ENCODE results near the gene CHCHD3. TPM values are rescaled to one million over a fixed set of nuclear protein-coding genes. Genes with fewer than 3 reads are reported as not detected.
A peak's percentile ranks its signal among the peaks of the same experiment; 100 is the strongest.

CHCHD3 gene
- total RNA-seq, 1 donor from 2014 or later, result 38.5 TPM

DNA sequence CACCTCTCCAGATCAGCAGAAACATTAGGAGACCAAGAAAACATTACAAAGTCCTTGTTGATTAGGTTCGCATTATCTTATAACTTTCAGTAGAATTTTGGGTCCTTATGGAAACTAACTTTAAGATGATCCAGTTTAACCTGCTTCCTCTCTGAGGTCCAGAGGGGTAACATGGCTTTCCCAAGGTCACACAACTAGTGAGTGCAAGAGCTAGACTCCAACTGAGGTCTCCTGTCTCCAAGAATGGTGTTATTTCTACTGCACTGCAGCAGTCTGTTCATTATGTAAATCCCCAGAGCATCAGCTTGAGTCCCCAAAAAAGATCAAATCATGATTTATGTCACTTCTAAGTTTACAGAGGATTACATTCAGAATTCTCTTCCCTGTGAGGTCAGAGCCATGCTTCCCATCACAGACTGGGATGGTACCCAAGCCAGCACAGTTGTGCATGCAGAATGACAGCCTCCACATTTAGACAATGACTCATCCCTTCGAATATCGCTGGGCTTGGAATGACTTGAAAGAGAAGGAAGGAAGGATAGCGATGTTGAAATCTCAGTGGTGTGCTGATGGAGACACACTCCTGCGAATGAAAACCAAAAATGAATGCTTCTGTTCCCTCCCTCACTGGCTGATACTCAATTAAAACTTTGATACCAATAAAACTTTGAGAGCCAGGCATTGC is 342.5 kb downstream of the CHCHD3 start:
- no peaks in the 10 kb centered on the region for H3K27me3 ChIP-seq (ENCODE audit: low read depth)
- H3K4me1 ChIP-seq, result no peaks in the 10 kb centered on the region
- intact Hi-C loops (cut with DNase I), result no loop called here
- ATAC-seq, result peak in 1 of 2 donors; percentile 49
- H3K27ac ChIP-seq, result no peak overlapping the region
- no peak for TF ChIP-seq CTCF (IDR thresholded peaks at IDR 0.05)
- H3K36me3 ChIP-seq, result no peaks in the 10 kb centered on the region
- no peak for DNase-seq
- peaks cover 7% of the 10 kb centered on the region for H3K9me3 ChIP-seq
- H3K4me3 ChIP-seq, result no peak overlapping the region

GRCh38 chr7:132738254-132738653 is 343.6 kb downstream of the CHCHD3 start:
- intact Hi-C loops (cut with DNase I), result no loop called here
- Histone ChIP-seq H3K36me3 (no peaks in the 10 kb centered on the region), H3K4me1 (no peaks in the 10 kb centered on the region), H3K27me3 (ENCODE audit: low read depth) (no peaks in the 10 kb centered on the region), H3K27ac (no peak overlapping the region), H3K9me3 (no peaks in the 10 kb centered on the region), H3K4me3 (no peak overlapping the region)
- ATAC-seq (no peak), DNase-seq (no peak)
- TF ChIP-seq CTCF (IDR thresholded peaks at IDR 0.05), result no peak

DNA sequence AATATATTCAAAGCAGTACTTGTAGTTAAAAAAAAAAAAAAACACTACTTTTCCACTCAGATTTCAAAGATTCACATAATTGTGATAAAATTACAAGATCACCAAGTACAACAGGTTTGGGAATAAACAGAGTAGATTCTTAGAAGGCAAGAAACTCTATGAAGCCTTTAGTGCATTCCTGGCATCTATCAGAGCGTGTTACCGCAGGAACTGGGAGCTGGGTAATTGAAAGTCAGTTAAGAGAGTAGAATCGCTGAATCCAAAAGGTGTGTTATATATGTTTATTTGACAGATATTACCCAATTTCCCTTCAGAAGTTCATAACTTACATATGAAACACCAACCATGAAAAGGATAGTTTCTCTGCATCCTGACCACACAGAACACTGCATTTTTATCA is 346.4 kb downstream of the CHCHD3 start:
- no peak for TF ChIP-seq CTCF (IDR thresholded peaks at IDR 0.05)
- Histone ChIP-seq H3K27ac (no peak overlapping the region), H3K36me3 (no peaks in the 10 kb centered on the region), H3K4me3 (no peak overlapping the region), H3K4me1 (no peaks in the 10 kb centered on the region), H3K27me3 (ENCODE audit: low read depth) (no peaks in the 10 kb centered on the region), H3K9me3 (no peaks in the 10 kb centered on the region)
- DNase-seq, result no peak
- no peak for ATAC-seq
- intact Hi-C loops (cut with DNase I), result no loop called here

Other genes starting within 250 kb of the CHCHD3 start
- 80.2 TPM for gene EXOC4, start 171.0 kb upstream of the CHCHD3 start, total RNA-seq

Measured in lower lobe of right lung (tissue), 2 donors.